GM19467 (cell line): Measurements from ENCODE around the gene ZSWIM2.
"Not testable (repeated sequence)": the region's sequence is repeated elsewhere in the genome, so short reads cannot be mapped to it uniquely, and the experiment has no call there.

Experiments
- ATAC-seq: cut with Tn5 transposase; IDR thresholded peaks from one replicate; pipeline ENCODE4 v1.9.1; 2021; ENCODE audit warnings: mild to moderate bottlenecking, moderate library complexity; ENCODE audit not compliant: unreplicated experiment

The ZSWIM2 gene

GRCh38 chr2:186848873-186849578, at the start of gene ZSWIM2:
Gene ZSWIM2 (minus strand): TSS chr2:186849170. CDS start chr2:186849130, 40 bp downstream.
- peak; percentile 63 for ATAC-seq

- ATAC-seq: not testable (repeated sequence)
Observed at GRCh38 chr2:186896220-186896619, 47.2 kb upstream of the ZSWIM2 start.

- no peak for ATAC-seq
Observed at GRCh38 chr2:186895451-186895850, 46.5 kb upstream of the ZSWIM2 start.

GRCh38 chr2:186894478-186894877, 45.5 kb upstream of the ZSWIM2 start:
- no peak for ATAC-seq

GRCh38 chr2:186892821-186893220, 43.9 kb upstream of the ZSWIM2 start:
- ATAC-seq: no peak

- ATAC-seq: no peak
Observed at GRCh38 chr2:186891185-186891621, 42.2 kb upstream of the ZSWIM2 start.

DNA sequence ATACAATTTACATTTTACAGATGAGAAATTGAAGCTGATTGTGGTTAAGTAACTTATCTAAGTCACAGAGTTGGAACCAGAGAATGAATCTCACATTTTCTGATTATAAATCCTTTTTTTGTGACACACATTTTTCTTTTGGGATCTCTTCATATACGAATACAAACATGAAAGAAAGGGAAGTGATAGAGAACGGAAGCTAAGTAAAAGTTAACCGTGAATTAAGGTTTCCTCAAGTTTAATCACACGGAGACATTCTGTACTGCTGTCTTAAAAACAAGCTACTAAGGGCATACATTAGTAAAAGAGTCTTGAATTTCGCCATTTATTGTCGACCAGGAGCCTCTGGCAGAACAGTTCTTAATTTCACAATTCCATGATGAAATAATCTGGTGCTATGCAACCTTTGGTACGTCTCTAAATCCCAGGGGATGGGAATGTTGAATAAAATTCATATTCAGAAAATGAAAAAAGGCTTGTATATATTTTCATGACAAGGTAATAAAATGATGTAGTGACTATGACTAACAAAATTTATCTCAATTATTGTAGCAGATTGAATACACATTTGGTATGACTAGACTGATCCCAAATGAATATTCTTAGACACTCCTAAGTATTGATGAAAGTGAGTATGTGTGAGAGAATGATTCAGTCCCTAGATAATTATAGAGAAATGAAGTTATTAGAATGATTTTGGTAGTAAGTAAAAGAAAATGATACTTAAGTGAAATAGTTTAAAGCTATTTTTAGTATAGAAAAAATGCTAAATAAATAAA, 40.3 kb upstream of the ZSWIM2 start:
- ATAC-seq: no peak

GRCh38 chr2:186887107-186888090, 38.4 kb upstream of the ZSWIM2 start:
- no peak for ATAC-seq

GRCh38 chr2:186884587-186884986, 35.6 kb upstream of the ZSWIM2 start:
- no peak for ATAC-seq

GRCh38 chr2:186883666-186884065, 34.7 kb upstream of the ZSWIM2 start:
- no peak for ATAC-seq

DNA sequence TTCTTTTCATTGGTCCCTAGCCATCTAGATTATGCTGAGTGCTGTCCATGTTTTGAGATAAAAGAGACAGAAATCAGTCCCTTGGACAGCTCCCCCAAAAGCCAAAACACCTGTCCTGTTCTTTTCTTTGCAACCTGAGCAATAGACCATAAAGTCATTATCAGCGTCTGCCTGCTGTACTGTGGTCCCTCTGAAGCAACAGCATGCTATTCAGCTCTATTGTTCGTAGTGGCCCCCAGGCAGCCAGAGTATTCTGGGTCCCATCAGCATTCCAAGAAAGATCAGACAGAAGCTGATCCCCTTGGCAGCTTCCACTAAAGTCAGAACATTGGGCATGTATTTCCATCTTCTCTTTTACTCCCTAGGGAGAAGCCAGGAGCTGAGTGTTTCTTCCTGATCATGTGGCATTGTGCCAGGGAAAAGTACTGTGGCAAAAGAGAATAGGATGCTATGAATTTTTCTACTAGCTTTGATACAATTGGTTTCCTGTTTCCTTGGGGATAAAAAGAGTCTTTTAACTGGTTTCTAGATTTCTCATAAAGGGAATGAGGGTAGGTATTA, 33.6 kb upstream of the ZSWIM2 start:
- ATAC-seq: no peak

- ATAC-seq: no peak
Observed at GRCh38 chr2:186881660-186882059, 32.7 kb upstream of the ZSWIM2 start.

DNA sequence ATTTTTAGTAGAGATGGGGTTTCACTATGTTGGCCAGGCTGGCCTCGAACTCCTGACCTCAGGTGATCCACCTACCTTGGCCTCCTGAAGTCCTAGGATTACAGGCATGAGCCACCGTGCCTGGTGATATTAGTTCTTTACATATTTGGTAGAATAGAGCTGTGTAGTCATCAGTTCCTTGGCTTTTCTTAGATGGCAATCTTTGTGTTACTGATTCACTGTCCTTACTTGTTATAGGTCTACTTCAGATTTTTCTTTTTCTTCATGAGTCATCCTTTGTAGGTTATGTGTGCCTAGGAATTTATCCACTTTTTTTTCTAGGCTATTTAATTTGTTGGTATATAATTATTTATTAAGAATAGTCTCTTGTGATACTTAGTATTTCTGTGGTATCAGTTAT, 30.3 kb upstream of the ZSWIM2 start:
- no peak for ATAC-seq

- ATAC-seq: no peak
Observed at GRCh38 chr2:186874713-186875112, 25.7 kb upstream of the ZSWIM2 start.

- no peak for ATAC-seq
Observed at GRCh38 chr2:186871881-186872280, 22.9 kb upstream of the ZSWIM2 start.

DNA sequence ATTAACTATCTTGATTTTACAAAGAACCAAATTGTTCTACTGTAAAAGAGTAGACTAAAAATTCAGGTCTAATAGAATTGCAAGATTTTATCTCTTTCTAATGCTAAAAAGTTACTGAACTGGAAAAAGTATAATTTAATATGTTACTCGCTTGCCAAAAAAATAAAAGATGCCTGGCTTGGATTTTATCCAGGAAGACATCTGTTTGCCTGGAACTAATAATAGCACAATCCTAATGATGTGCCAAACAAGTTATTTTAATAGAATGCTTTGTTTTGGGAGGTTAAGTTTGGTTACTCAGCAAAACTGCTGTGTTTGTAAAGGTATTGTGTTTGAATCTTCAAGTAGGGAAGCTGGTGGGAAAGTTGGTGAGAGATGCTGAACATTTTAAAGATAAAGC, 19.4 kb upstream of the ZSWIM2 start:
- no peak for ATAC-seq

GRCh38 chr2:186862869-186863709, 14.1 kb upstream of the ZSWIM2 start:
- ATAC-seq: peak; percentile 47

DNA sequence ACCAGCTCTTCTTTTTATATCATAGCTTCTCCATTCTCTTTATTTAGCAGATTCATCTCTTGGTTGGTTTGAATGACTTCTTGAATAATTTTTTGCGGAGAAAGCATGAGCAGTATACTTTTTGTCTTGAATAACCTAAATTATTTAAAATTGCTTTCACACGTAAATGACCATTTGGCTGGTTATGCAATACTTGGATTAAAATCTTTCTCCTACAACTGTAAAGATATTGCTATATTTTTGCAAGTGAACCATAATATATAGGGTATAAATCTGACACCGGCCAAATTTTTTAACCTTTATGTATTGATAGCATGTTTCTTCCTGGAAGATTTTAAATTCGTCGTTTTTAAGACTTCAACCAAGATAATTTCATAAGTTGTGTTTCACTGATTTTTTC, 6.2 kb upstream of the ZSWIM2 start:
- no peak for ATAC-seq

GRCh38 chr2:186853951-186854350, 5.0 kb upstream of the ZSWIM2 start:
- ATAC-seq: no peak

GRCh38 chr2:186852508-186852907, 3.5 kb upstream of the ZSWIM2 start:
- ATAC-seq: no peak
